Skeletal muscle satellite cell (primary cell): Measurements from ENCODE around the gene AGPAT3.

Experiments
- H3K27me3 ChIP-seq: 2 replicates; pipeline ENCODE4 v1.7.0; 2013; ENCODE audit warnings: low read length; ENCODE audit not compliant: control insufficient read depth, insufficient read depth
- H3K36me3 ChIP-seq: 2 replicates; pipeline ENCODE4 v1.7.0; 2013; ENCODE audit warnings: mild to moderate bottlenecking, control low read depth, low read length; ENCODE audit not compliant: insufficient read depth
- H3K4me1 ChIP-seq: 2 replicates; pipeline ENCODE4 v1.7.0; 2013; ENCODE audit warnings: low read length; ENCODE audit not compliant: control insufficient read depth, insufficient read depth
- H3K4me2 ChIP-seq: 2 replicates; pipeline ENCODE4 v1.7.0; 2013; ENCODE audit warnings: mild to moderate bottlenecking, low read length
- H3K4me3 ChIP-seq: 2 replicates; pipeline ENCODE4 v1.7.0; 2013; ENCODE audit warnings: low read length
- H3K9ac ChIP-seq: 2 replicates; pipeline ENCODE4 v1.7.0; 2013; ENCODE audit warnings: mild to moderate bottlenecking, low read depth, low read length, moderate library complexity
- H3K9me3 ChIP-seq: replicated peaks from 2 replicates; pipeline ENCODE4 v1.7.0; 2013; ENCODE audit warnings: mild to moderate bottlenecking, control low read depth, low read length

The AGPAT3 gene

DNA sequence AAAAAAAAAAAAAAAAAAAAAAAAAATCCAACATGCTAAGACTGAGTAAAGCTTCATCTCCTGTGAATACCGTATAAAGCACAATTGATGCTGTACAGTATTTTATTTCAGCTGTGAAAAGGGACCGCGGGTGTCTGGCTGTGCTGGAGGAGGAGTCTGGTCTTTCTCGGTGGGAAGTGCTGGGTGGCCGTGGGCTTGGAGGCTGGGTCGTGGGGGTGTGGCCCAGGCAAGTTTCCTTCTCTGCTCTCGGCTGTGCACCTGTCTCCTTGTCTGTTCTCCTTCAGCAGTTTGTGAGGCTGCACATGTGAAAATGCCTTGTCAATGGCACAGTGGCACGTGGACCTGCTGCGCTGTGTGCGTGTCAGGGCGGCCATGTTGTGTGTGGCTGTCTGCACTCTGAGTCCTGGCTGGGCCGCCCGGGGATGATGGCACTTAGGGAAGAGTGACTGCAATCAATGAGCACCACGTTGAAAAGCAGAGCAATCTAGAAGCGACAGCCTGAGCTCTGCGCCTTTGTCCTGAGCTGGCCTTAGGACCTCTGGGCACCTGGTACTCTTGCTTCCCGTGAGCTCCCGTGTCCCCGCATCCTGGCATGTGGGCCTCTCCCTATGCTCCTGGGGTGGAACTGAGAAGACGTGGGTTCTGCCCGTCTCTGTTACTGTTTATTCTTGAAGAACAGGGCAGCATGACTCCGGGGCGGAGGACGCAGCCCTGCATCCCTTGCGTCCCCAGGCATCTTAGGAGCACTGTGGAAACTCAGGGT is 14.5 kb downstream of the AGPAT3 start:
- Histone ChIP-seq H3K4me3 (no peak overlapping the region), H3K4me1 (peaks cover 18% of the 10 kb centered on the region)

GRCh38 chr21:43880111-43880985 is 15.3 kb downstream of the AGPAT3 start:
- Histone ChIP-seq H3K36me3 (no peaks in the 10 kb centered on the region), H3K4me2 (peak overlapping the region; percentile 39), H3K9me3 (no peaks in the 10 kb centered on the region), H3K4me3 (no peak overlapping the region), H3K9ac (no peak overlapping the region), H3K27me3 (no peaks in the 10 kb centered on the region), H3K4me1 (peaks cover 15% of the 10 kb centered on the region)

More for the DNA sequence above, 14.5 kb downstream of the AGPAT3 start:
- Histone ChIP-seq H3K36me3 (no peaks in the 10 kb centered on the region), H3K27me3 (no peaks in the 10 kb centered on the region), H3K9me3 (no peaks in the 10 kb centered on the region), H3K9ac (no peak overlapping the region), H3K4me2 (peak overlapping the region; percentile 39)

DNA sequence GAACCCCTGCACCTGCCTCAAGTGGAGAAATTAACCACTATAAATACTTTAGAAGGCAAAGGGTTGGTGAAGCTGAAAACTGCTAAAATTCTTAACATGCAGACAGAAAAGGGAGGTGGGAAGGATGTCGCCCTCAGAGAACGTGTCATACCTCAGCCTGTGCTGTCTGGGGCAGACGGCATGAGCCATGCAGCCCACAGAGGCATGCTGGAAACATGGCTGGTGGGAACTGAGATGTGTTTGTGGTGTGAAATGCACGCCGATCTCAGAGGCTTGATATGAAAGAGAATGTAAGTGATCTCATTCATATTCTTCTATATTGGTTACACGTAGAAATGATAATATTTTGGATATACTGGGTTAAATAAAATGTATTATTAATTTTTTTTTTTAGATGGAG is 16.3 kb downstream of the AGPAT3 start:
- no peak overlapping the region for H3K4me2 ChIP-seq
- no peaks in the 10 kb centered on the region for H3K36me3 ChIP-seq
- peaks cover 15% of the 10 kb centered on the region for H3K4me1 ChIP-seq
- H3K9ac ChIP-seq, result no peak overlapping the region
- no peaks in the 10 kb centered on the region for H3K9me3 ChIP-seq
- H3K4me3 ChIP-seq, result no peak overlapping the region
- H3K27me3 ChIP-seq, result no peaks in the 10 kb centered on the region

- Histone ChIP-seq H3K4me1 (peaks cover 15% of the 10 kb centered on the region), H3K36me3 (no peaks in the 10 kb centered on the region), H3K9ac (no peak overlapping the region), H3K4me3 (no peak overlapping the region), H3K9me3 (no peaks in the 10 kb centered on the region), H3K4me2 (no peak overlapping the region), H3K27me3 (no peaks in the 10 kb centered on the region)
Measured at GRCh38 chr21:43881935-43882334, 16.9 kb downstream of the AGPAT3 start.

DNA sequence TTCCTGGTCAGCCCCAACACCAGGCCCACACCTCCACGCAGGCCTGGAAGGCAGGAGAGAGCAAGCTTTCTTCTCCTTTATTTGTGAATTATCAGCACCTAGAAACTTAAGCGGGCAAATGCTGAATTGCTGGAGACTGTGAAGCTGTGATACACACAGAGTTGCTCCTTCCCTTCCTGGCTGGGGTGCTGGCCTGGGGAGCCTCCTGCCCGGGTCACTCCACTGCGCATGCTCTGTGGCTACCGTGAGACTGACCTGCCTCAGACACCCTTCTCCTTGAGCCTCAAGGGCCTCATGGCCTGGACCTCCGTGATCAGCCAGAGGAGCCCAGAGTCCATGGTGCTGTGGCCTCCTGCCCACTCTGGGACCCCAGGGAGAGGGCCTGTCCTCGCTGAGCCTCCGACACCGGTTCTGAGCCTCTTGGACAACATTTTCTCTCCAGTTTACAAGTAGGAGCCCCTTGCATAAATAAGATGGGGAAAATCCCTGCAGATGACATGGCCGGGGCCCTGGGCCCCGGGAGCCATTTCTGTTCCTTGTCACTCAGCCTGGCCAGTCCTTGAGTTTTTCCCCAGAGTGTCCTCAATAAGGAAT is 18.0 kb downstream of the AGPAT3 start:
- Histone ChIP-seq H3K27me3 (no peaks in the 10 kb centered on the region), H3K36me3 (no peaks in the 10 kb centered on the region), H3K4me3 (no peak overlapping the region), H3K4me1 (peaks cover 15% of the 10 kb centered on the region), H3K9me3 (no peaks in the 10 kb centered on the region), H3K9ac (no peak overlapping the region), H3K4me2 (no peak overlapping the region)

DNA sequence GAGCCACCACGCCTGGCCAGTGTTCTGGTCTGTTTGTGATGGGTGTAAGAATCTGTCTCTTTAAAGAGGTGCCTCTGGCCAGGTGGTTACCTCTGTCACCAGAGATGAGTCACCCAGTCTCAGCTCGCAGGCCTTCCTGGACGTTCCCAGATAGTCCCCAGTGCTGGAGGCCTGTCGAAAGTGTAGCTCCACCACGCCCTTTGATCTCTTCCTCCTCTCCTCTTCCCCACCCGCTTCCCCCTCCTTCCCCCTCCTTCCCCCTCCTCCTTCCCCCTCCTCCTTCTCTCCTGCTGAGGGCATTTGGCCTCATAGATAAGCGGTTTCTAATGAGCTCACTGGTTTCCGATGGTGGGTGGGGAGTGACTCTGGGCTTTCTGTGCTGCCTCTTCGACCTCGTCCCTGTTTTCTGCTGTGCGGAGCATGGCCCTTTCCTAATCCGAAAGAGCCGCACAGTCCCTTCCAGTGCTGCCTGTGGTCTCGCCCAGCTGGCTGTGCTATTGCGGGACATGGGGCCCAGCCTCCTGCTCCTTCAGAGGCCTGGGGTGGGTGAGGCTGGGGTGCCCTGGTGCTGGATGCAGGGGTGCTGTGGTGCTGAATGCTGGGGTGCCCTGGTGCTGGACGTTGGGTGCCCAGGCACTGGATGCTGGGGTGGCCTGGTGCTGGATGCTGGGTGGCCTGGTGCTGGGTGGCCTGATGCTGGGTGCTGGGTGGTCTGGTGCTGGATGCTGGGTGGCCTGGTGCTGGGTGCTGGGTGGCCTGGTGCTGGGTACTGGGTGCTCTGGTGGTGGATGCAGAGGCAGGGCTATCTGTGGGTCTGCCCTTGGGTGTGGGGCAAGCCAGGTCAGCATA is 19.2 kb downstream of the AGPAT3 start:
- Histone ChIP-seq H3K4me3 (no peak overlapping the region), H3K36me3 (no peaks in the 10 kb centered on the region), H3K27me3 (no peaks in the 10 kb centered on the region), H3K4me1 (peaks cover 15% of the 10 kb centered on the region), H3K9me3 (no peaks in the 10 kb centered on the region), H3K4me2 (no peak overlapping the region), H3K9ac (no peak overlapping the region)

- Histone ChIP-seq H3K9me3 (no peaks in the 10 kb centered on the region), H3K4me3 (no peak overlapping the region), H3K4me1 (peaks cover 8% of the 10 kb centered on the region), H3K36me3 (no peaks in the 10 kb centered on the region), H3K27me3 (no peaks in the 10 kb centered on the region), H3K4me2 (no peak overlapping the region), H3K9ac (no peak overlapping the region)
Measured at GRCh38 chr21:43884861-43885417, 19.9 kb downstream of the AGPAT3 start.

GRCh38 chr21:43885721-43886120 is 20.7 kb downstream of the AGPAT3 start:
- no peak overlapping the region for H3K4me2 ChIP-seq
- H3K9me3 ChIP-seq, result no peaks in the 10 kb centered on the region
- no peaks in the 10 kb centered on the region for H3K27me3 ChIP-seq
- H3K4me3 ChIP-seq, result no peak overlapping the region
- peaks cover under 1% of the 10 kb centered on the region for H3K4me1 ChIP-seq
- no peak overlapping the region for H3K9ac ChIP-seq
- no peaks in the 10 kb centered on the region for H3K36me3 ChIP-seq

DNA sequence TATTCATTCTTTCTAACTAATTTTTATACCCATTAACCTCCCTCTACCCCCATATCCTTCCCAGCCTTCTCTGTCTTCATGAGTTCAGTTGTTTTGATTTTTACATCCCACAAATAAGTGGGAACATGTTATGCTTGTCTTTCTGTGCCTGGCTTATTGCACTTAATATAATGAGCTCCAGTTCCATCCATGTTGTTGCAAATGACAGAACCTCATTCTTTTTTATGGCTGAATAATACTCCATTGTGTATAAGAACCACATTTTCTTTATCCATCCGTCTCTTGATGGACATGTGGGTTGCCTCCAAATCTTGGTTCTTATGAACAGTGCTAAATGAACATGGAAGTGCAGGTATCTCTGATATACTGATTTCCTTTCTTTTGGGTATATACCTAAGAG is 21.5 kb downstream of the AGPAT3 start:
- no peaks in the 10 kb centered on the region for H3K36me3 ChIP-seq
- H3K4me3 ChIP-seq, result no peak overlapping the region
- no peaks in the 10 kb centered on the region for H3K9me3 ChIP-seq
- no peak overlapping the region for H3K9ac ChIP-seq
- no peaks in the 10 kb centered on the region for H3K4me1 ChIP-seq
- no peaks in the 10 kb centered on the region for H3K27me3 ChIP-seq
- H3K4me2 ChIP-seq, result no peak overlapping the region

GRCh38 chr21:43889069-43889468 is 24.0 kb downstream of the AGPAT3 start:
- Histone ChIP-seq H3K27me3 (no peaks in the 10 kb centered on the region), H3K9me3 (no peaks in the 10 kb centered on the region)

More at GRCh38 chr21:43889069-43889468, 24.0 kb downstream of the AGPAT3 start:
- Histone ChIP-seq H3K36me3 (peaks cover 4% of the 10 kb centered on the region), H3K4me3 (no peak overlapping the region), H3K9ac (no peak overlapping the region), H3K4me1 (peaks cover 5% of the 10 kb centered on the region), H3K4me2 (no peak overlapping the region)
